GM18505 (cell line): Measurements from ENCODE around the gene ZBTB4.
"Not testable (repeated sequence)": the region's sequence is repeated elsewhere in the genome, so short reads cannot be mapped to it uniquely, and the experiment has no call there.

Source experiments
- ATAC-seq: cut with Tn5 transposase; IDR thresholded peaks from one replicate; pipeline ENCODE4 v1.9.1; 2021; ENCODE audit not compliant: unreplicated experiment
- POLR2A ChIP-seq: IDR thresholded peaks from 4 replicates; pipeline ENCODE4 v1.6.1; 2011; ENCODE audit warnings: borderline replicate concordance; ENCODE audit not compliant: insufficient read depth, insufficient read length; ENCODE audit errors: extremely low read depth

ZBTB4 gene

DNA sequence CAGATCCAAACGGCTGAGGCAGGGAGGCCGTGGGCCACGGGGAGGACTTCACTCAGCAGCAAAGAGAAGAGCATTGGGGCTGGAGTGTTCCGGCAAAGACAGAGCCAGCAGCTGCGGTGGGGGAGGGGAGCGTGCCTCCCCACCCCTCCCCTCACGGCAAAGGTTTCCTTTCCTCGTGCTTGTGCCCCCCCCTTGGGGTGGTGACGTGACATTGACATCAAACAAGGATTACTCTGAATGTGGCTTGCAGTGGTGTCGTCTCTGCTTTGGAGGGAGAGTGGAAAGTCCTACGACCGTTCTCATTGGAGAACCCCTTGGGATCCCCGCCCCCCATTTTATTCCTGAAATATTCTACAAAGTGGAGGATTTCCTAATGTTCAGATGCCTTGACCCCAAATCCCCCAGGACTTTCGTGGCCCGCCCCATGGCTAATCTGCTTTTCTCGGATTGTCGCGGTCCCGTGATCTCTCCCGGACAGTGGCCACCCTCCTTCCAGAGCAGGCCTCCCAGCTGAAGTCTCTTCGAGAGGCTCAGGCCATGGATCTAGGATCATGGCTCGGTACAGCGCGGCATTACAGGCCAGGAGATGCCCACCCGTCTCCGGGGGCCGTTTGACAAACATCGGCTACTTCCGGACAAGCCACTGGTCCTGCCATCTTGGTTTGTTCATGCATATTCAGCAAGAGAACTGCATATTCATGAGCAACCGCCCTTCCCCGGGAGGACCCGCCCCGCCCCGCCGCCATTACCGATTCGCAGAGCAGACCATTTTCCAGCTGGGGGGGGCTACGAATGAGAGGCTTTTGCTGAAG is 4.0 kb upstream of the ZBTB4 start:
- TF ChIP-seq POLR2A, result peak; percentile 44

DNA sequence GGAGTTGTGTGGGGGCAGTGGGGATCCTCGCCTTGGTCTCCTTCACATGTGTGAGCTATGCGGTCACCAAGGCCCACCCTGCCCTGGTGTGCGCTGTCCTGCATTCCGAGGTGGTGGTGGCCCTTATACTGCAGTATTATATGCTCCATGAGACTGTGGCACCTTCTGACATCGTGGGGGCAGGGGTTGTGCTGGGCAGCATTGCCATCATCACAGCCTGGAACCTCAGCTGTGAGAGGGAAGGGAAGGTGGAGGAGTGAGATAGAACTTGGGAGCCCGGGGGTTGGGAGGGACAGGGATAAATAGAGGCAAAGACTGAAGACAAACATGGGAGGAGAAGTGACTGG is 3.3 kb upstream of the ZBTB4 start:
- not testable (repeated sequence) for ATAC-seq

More for the DNA sequence above, 4.0 kb upstream of the ZBTB4 start:
- ATAC-seq, result peak; percentile 28

DNA sequence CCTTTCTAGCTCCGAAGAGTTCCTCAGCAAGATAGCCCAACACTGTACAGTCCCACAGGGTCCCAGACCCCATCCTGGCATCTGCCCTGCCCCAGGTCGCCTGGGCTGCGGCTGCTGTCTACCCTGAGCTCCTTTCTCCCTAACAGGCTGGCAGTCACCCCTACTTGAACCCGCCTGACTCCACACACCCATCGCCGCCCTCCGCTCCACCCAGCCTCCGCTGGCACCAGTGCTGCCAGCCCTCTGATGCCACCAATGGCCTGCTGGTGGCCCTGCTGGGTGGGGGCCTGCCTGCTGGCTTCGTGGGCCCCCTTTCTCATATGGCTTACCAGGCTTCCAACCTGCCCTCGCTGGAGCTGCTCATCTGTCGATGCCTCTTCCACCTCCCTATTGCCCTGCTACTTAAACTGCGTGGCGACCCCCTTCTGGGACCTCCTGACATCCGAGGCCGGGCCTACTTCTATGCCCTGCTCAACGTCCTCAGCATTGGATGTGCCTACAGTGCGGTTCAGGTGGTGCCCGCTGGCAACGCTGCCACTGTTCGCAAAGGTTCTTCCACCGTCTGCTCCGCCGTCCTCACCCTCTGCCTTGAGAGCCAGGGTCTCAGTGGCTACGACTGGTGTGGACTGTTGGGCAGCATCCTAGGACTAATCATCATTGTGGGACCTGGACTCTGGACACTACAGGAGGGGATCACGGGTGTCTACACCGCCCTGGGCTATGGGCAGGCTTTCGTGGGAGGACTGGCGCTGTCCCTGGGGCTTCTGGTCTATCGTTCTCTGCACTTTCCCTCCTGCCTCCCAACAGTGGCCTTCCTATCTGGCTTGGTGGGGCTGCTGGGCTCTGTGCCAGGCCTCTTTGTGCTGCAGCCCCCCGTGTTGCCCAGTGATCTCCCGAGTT is 2.7 kb upstream of the ZBTB4 start:
- not testable (repeated sequence) for ATAC-seq

DNA sequence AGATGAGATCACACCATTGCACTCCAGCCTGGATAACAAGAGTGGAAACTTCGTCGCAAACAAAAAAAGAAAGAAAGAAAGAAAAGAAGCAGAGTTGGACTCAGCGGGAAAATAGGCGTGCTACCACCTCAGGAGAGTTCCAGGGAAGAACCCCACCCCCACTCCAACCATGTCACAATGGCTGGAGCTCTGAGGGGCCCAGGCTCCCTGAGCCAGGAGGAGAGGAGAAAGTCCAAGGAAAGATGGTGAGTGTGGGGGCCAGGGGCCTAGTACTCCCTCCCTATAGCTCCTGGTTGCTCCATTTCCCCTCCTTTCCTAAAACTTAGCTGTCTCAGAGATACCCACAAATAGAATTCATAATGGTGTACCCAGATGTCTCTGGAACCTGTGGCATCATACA is 1.8 kb upstream of the ZBTB4 start, which contains the start of gene SLC35G6:
SLC35G6 (plus strand) TSS at position 172 of the 400 bp plus-strand sequence; CDS start at position 243, 71 bp downstream.
- not testable (repeated sequence) for ATAC-seq

DNA sequence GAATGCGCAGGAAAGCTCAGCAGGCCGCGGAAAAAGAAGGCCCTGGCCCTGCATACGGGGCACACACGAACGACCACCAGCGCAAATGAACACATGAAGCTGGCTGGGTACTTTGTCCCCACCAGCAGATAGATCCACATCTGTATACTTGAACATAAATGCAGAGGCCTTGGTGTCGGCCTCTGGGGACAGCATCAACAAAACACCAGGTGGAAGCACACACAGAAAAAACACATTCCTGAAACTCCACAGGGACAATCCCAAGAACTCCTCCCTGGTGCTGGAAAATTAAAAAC is 606 bp upstream of the ZBTB4 start:
- no peak for TF ChIP-seq POLR2A
- ATAC-seq, result no peak

DNA sequence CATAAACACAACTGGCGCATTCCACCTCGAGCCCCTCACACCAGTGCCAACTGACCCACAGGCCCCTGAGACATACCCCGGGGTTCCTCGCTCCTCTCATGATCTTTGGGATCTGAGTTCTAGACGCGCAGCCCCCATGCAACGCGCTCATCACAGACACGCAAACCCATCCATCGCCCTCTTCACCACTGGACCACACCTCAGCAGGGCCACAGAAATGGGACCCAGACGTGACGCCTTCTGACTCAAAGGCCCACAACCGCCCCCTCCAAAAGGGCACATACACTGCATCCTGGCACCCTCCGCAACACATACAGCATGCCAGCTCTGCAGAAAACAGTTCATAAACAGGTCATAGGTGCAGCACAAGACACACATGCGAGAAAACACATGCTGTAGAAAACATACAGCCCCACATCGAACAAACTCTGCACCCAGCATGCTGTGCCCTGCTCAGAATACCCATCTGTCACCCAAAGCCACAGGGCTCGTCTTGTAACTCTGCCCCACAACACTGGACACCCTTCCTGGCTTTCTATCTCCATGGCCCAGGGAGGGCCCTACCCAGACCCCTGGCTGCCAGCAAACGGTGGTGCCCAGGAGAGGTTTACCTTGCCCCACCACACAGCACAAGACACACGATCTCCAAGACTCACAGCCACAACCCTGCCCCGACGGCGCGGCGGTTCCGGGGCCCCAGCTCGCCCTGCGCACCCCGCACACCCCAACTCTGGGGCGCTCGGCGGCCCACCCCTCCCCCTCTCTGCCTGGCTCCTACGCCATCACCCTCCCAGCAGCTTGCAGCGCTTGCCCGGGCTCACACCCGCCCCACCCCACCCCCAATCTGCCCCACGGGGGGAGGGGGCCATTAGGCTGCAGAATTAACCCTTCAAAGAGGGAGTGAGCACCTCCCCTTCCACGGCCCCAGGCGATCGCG is 887 bp downstream of the ZBTB4 start:
- ATAC-seq, result no peak
- no peak for TF ChIP-seq POLR2A

DNA sequence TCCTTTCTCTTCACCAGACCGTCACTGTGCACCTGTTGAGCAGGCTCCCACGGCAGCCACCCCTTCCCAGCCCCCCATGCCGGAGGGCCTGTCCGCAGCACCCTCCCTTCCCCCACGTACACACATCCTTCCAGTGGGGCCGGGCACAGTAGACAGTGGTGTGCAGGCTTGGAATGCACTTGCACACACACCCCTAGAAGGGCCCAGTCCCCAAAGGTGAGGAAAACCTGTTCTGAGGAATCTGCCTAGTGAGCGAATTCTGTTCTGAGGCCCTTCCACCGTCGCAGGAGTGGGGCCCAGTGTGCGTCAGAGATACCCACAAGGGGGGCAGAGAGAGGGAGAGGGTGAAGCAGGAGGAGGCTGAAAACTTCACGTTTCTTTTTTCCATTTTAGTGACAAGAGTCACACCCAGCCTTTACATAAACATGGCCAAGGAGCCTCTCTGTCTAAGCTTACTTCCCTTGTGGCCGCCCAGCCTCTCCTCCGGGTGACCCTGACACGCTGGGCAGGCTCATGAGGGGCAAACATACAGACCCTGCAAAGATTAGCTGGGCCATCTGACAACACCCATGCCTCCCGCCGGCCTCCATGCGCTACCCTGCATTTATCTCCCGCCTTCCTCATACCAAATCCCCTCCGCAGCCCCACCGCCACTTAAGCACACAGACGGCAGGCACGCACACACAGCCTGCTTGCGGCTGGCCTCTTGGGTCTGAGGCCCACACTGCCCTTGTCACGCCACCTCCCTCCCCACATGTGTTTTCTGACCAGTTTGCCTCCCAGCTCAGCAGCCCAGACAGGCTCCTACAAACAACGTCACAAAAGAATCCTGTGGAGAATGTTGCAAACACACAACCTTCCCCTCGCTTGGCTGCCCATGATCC is 1.8 kb downstream of the ZBTB4 start:
- TF ChIP-seq POLR2A, result no peak
- ATAC-seq, result no peak

DNA sequence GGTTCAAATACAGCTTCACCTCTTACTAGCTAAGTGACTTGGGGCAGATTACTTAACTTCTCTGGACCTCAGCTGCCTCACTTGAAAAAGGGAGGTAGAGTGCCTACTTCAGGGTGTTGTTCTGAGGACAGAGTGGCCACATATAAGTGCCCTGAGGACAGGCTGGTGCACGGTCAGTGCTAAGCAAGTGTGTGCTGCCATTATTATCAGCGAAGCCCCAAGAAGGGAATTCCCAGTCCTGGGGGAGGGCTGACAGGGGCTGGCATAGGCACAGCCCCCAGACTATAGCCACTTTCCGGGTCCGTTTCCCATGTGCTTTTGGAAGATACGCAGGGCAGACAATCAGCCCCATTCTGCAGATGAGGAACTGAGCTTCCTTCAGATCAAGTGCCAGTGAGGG is 2.5 kb downstream of the ZBTB4 start:
- TF ChIP-seq POLR2A, result no peak
- ATAC-seq, result no peak

DNA sequence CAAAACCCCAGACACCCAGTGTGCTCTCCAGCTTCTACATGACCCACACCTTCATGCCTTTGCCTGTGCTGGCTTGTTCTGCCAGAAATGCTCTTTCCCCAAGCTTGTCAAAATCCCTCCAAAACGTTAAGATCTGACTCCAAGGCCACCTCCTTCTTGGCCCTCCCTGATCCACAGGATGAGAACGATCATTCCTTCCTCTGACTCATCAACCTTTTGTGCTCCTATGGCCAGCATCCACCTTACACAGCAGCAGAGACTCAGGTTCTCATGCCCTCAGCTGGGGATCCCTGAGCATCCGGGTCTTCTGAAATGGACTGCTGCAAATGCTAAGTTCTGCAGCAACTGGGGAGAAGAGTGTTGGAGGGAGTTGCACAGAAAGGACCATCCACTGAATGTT is 2.9 kb downstream of the ZBTB4 start:
- no peak for TF ChIP-seq POLR2A
- no peak for ATAC-seq

DNA sequence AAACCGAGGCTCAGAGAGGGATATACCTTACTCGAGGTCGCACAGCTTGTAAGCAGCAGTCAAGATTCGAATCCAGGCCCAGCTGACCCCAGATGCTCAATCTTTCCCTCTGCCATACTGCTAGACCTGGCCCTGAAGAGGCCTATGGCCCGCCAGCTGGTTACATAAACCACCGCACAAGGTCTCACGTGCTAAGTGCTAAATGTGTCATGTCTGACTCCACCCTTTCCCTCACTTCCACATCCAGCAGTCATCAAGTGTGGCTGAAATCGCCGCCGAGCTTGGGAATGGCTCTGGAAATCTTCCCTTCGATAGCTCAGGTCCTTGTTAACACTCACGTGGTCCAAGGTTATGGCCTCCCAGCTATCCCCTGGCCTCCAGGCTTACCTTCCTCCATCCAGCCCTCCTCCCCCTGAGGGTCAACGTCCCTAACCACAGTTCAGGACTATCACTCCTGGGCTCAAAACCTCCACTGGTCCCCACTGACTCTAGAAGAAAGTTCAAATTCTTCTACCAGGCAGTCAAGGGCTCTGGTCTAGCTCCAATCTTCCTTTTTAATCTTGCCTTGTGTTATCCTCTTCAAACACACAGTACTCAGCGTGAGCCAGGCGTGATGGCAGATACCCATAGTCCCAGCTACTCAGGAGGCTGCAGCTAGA is 3.5 kb downstream of the ZBTB4 start:
- TF ChIP-seq POLR2A, result no peak
- ATAC-seq, result no peak

DNA sequence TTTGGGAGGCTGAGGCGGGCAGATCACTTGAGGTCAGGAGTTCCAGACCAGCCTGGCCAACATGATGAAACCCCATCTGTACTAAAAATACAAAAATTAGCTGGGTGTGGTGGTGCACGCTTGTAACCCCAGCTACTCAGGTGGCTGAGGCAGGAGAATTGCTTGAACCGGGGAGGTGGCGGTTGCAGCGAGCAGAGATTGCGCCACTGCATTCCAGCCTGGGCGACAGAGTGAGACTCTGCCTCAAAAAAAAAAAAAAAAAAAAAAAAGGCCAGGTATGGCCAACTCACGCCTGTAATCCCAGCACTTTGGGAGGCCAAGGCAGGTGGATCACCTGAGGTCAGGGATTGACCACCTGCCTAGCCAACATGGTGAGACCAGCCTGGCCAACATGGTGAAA is 4.7 kb downstream of the ZBTB4 start:
- not testable (repeated sequence) for ATAC-seq

DNA sequence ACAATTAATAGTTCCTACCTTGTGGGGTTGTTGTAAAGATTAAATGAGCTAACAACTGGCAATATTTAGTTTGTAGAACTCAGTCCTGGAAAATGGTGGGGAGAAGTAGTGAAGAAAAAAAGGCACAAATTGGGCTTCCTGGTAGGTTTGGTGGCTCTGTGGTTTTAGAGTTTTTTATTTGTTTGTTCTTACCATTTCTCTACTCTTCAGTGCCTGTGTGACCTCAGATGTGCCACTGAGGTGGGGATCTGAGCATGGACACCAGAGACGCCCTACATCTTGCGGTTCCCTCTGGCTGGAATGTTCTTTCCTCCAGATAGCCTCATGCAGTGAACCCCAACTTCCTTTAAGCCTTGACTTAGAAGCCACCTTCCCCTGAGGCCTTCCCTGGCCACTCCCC is 7.7 kb downstream of the ZBTB4 start:
- no peak for TF ChIP-seq POLR2A

DNA sequence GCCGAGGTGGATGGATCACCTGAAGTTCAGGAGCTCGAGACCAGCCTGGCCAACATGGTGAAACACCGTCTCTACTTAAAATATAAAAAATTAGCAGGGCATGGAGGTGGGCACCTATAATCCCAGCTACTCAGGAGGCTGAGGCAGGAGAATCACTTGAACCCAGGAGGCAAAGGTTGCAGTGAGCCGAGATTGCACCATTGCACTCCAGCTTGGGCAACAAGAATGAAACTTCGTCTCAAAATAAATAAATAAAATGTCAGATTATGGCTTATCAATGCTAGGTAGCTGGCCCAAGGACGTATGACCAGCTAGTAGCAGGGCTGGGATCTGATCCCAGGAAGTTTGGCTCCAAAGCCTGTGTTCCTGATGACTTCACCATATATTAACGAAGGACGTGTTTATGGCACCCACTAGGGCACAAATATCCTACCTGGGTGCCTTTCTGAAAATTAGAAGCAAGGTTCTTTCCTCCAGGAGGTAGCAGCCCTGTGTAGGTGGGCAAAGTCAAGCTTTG is 8.9 kb downstream of the ZBTB4 start:
- not testable (repeated sequence) for ATAC-seq

More for the DNA sequence above, 7.7 kb downstream of the ZBTB4 start:
- no peak for ATAC-seq

DNA sequence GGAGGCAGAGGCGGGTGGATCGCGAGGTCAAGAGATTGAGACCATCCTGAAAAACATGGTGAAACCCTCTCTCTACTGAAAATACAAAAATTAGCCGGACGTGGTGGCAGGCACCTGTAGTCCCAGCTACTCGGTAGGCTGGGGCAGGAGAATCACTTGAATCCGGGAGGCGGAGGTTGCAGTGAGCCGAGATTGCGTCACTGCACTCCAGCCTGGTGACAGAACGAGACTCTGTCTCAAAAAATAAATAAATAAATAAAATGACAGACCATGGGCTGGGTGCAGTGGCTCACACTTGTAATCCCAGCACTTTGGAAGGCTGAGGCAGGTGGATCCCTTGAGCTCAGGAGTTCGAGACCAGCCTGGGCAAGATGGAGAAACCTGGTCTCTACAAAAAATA is 9.6 kb downstream of the ZBTB4 start:
- not testable (repeated sequence) for ATAC-seq
